Hippocampal formation (tissue), 2 donors: Measurements from ENCODE around the gene ZNF460.
"Not testable (repeated sequence)": the region's sequence is repeated elsewhere in the genome, so short reads cannot be mapped to it uniquely, and the experiment has no call there.

Experiments
- DNase-seq, 2 donors: peaks; one replicate each; lab custom pipeline; 2025; lab: John Stamatoyannopoulos, UW

ZNF460 gene

DNA sequence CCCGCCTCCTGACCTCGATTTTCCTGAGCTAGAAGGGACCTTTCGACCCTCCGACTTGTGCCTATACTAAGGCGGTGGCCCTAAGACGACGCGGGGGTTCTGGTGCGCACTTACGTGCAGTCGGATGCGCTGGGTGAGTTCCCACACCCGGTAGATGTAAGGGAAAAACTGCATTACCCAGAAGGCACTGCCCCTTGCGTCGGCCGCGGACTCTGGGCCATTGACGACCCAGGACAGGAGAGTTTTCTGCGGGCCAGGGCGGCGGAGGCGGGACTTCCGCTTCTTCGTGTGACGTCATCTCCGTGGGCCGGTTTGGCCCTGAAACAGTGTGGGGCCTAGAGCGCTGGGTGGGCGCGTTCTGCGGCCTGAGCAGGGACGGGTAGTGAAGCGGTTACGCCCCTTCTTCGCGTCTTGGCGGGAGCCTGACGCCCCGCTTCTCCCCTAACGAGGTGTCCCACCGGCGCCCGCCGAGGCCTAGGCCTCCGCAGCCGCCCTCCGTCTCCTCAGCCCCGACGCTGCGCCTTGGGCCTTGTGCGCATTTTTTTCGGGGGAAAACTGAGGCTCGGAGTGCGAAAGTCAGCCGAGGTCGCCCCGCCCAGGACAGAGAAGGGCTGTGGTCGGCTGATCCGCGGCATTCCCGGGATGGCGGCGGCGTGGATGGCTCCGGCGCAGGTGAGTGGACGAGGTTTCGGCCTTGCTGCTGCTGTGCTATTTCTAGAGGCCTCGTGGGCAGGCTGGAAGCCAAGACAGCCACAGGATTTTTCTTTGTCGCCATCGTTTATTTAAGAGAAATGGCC is at the start of gene ZNF460:
Gene ZNF460, plus strand, starts transcription at position 321 of the 797 bp plus-strand sequence. Its CDS starts 322 bp downstream, at position 643.
- DNase-seq = peak; percentile 92 to 94

DNA sequence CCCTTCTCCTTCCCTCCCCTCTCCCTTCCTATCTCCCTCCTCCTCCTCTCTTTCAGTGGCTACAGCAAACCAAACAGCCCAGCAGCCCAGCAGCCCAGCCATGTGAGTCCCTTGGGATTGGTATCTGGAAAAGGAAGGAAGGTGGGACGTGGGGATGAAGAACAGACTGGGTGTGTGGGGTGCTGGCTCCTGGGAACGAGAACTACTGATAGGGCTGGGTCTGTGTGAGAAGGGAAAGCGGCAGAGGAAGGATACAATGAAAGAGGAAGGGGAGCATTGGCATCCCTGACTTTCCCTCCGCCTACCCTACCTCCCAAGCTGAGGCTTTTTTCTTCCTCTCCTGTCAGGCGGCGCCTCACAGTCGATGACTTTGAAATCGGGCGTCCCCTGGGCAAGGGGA is 48.6 kb upstream of the ZNF460 start:
- no peak for DNase-seq

DNA sequence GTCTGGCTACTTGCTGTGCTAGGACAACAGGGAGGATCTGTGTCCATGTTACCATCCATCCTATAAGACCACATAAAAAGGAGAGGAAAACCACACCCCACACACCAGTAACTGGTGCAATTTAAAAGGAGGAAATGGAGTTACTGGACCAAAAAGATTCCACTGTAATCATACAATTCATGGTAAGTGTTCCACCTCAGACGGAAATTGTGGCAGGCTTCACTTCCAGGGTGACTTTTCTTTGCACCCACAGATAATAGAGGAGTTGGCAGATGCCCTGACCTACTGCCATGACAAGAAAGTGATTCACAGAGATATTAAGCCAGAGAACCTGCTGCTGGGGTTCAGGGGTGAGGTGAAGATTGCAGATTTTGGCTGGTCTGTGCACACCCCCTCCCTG is 47.1 kb upstream of the ZNF460 start:
- DNase-seq = no peak

DNA sequence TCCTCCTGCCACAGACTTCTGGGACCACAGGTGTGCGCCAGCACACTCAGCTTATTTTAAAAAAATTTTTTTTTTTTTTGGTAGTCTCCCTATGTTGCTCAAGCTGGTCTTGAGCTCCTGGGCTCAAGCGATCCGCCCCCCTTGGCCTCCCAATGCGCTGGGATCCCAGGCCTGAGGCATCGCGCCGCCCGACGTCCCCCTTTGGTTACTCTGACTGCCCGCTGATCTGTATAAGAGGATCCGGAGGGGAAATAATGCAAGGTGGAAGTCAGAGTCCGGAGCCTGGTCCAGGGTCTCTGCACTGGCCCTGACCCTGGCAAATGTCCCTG is 40.3 kb upstream of the ZNF460 start:
- no peak for DNase-seq

DNA sequence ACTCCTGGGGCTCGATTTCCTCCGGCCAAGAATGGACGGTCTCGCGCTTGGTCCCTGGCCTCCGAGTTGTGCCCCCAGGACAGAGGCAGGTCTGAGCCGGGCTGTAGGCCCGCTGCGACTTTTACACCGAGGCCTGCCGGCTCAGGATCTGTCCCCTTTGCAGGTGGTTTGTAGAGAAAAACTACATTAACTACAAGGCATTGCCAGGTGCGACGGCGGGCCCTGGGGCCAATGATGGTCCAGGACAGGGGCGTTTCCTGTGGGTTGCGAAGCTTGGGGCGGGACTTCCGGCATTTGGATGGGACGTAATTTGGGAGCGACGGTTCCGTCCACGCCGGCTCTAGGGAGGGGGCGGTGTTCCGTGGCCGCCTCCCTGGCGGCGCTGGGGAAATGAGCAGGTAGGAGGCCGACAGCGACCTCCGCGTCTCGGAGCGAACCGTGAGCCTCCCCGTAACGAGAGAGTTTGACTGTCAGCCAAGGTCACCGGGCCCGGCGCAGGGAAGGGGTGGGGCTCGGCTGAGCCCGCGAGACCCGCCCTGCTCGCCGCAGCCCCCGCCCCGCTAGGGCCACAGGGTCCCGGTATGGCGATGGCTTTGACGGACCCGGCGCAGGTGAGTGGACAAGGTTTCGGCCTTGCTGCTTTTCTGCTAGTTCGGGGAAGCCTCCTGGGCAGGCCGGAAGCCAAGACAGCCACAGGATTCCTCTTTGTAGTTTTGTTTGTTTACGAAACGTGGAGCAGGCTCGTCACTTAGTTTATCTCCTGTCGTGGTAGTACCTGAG is 39.8 kb upstream of the ZNF460 start, which contains the start of gene ZNF805:
Gene ZNF805, plus strand, starts transcription at position 322 of the 780 bp plus-strand sequence. Its CDS starts 260 bp downstream, at position 582.
- peak; percentile 81 to 92 for DNase-seq

DNA sequence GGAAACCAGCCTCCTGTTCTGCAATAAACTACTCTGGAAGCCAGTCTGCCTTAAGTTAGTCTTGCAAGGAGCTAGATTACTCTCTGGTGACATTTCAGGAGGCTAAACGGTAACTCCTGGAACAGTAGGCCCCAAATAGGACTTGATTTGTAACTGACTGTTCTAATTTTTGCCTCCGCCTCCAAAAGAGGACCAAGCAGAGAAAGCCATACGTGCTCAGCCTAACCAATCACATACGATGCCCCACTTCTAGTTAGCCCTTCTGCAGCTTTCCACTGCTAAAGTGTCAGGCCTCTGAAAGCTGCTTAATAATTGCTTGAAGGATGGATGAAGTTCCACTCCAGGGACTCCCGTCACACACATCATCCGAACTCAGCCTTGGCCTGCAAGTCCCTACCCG is 39.1 kb upstream of the ZNF460 start:
- no peak for DNase-seq

DNA sequence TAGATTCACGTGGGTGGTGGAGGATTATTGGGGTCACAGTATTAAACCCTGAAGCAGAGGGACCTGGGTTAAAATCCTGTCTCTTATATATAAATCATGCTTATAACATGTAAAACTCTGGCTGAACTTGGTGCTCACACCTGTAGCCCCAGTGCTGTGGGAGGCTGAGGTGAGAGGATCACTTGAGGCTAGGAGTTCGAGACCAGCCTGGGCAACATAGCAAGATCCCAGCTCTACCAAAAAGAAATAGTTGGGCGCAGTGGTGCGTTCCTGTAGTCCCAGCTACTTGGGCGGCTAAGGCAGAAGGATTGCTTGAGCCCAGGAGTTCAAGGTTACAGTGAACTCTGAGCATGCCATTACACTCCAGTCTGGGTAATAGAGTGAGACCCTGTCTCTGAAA is 37.5 kb upstream of the ZNF460 start:
- no peak for DNase-seq

DNA sequence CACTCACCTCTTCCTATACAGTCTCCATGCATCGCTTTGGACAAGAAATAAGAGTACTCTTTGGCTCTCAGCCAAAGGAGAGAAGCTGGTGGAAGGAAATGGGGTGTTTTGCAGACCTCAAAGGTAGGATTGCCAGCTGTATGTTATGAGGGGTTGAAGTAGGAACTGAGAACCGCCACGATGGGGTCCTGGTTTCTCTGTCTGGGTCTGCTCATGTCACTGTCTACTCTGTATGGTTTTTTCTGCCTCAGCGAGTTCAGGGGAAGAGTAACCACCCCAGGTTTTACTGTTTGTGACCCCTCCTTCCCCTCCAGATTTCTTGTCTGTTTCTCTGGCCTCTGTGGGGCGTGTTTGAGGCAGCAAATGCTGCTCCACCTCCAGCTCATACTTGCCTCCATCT is 35.8 kb upstream of the ZNF460 start:
- no peak for DNase-seq

DNA sequence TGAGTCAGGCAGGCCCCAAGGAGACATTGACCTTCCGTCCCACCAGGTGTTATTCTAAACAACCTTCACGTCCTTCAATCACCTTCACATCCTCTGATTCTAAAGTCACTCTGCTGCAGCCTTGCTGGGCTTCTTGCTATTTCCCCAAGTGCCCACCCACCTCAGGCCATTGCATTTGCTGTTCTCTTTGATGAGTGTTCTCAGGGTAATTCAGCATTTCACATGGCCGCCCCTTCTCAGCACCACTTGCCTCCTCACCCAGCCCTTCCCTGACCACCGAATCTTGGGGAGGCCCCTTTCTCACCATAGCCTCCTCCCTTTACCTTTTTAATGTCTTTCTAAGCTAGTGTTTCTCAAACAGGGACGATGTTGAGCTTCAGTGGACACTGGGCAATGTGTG is 35.2 kb upstream of the ZNF460 start:
- no peak for DNase-seq

DNA sequence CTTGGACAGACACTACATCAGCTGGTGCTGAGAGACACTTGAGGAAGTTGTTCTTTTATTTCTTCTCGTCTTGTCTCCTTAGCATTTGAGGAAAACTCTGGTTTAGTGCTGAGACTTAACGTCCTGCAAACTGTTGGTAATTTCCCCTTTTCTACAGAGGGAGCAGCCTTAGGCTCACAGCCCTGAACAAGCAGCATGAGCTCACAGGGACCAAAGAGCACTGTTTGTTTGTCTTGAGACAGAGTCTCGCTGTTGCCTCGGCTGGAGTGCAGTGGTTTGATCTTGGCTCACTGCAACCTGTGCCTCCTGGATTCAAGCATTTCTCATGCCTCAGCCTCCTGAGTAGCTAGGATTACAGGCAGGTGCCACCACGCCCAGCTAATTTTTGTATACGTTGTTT is 34.3 kb upstream of the ZNF460 start:
- DNase-seq = no peak

DNA sequence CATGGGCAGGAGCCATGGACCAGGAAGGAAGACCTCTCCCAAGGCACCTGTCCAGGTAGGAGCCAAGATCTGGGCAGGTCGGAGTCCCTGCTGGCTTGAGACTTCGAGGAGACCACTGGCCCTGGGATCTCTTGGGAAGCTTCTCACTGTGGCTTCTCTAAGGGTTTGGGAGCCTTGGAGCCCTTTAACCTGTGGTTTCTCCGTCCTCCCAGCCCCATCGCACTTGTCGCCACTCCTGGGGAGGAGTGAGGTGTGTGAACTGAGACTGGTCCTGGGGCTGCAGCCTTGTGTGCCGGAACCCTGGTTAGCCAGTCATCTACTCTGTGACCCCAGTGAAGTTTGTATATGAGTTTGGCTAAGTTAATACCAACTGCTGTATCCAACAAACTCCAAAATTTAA is 31.6 kb upstream of the ZNF460 start:
- no peak for DNase-seq

DNA sequence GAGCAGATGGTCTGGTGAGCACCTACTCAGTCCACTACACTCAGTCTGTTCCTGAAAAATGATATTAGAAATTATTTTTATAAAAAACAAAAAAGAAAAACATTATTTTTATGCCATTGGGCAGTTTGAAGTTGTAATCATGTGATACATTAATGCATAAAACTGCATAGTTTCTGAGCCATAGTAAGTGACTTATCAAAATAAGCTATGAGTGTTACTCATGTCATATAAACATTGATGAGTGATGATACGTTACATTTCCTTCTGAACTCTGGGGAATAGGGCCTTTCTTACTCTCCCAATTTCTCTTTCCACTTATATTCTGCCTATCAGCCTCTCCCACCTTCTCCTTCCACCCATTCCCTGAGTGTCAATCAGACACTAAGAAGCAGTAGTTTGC is 31.0 kb upstream of the ZNF460 start:
- DNase-seq = no peak

DNA sequence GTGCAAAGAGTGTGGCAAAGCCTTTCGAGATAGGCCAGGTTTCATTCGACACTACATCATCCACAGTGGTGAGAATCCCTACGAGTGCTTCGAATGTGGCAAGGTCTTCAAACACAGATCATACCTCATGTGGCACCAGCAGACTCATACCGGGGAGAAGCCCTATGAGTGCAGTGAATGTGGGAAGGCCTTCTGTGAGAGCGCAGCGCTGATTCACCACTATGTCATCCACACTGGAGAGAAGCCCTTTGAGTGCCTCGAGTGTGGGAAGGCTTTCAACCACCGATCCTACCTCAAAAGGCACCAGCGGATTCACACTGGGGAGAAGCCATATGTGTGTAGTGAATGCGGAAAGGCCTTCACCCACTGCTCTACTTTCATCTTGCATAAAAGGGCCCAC is 26.5 kb upstream of the ZNF460 start:
- DNase-seq = not testable (repeated sequence)

DNA sequence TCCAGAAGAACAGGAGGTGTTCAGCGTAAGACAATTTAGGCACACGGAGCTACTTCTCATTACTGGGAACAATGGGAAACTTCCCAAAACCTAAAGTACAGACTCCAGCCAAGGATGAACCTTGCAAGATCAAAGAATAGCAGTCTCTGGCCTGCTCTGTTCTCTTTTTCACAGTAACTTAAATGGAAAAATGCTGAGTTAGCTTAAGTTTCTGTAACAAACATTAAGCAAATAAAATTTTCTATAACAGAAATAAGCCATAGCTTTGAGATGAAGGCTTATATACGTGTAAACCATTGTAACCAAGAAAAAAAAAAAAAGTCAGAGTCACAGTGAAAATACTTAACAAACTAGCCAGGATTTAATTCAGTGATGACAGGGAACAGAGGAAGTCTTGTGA is 18.2 kb upstream of the ZNF460 start:
- no peak for DNase-seq

DNA sequence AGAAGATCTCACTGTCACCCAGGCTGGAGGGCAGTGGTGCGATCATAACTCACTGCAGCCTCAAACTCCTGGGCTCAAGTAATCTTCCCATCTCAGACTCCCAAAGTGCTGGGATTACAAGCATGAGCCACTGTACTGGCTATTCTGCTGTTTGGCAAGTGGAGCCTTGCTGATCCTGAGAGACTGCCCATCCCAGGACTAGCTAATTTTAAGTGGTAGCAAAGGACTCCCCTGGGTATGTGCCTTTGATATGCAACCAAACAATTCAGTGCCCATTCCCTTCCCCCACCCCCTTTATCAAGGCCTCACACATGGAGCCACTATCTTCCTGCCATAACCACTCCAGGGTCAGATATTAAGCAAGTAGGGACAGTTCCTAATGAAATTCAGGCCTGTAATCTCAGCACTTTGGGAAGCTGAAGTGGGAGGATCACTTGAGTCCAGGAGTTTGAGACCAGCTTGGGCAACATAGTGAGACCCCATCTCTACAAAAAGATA is 17.0 kb upstream of the ZNF460 start:
- DNase-seq = no peak

DNA sequence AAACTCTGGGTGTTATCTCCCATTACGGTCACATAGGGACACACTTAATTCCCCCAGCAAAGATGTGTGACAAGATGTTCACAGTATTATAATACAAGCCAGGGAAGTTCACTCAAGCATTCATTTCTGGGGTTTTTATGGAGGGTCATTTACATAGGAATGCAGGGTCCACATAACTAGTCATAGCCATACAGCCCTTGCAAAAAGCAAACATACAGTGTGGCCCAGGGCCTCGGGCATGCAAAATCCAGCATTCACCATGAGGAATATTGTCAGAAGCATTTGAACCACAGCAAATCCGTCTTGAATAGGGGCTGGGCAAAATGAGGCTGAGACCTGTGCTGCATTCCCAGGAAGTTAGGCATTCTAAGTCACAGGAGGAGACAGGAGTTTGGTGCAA is 13.0 kb upstream of the ZNF460 start:
- no peak for DNase-seq

DNA sequence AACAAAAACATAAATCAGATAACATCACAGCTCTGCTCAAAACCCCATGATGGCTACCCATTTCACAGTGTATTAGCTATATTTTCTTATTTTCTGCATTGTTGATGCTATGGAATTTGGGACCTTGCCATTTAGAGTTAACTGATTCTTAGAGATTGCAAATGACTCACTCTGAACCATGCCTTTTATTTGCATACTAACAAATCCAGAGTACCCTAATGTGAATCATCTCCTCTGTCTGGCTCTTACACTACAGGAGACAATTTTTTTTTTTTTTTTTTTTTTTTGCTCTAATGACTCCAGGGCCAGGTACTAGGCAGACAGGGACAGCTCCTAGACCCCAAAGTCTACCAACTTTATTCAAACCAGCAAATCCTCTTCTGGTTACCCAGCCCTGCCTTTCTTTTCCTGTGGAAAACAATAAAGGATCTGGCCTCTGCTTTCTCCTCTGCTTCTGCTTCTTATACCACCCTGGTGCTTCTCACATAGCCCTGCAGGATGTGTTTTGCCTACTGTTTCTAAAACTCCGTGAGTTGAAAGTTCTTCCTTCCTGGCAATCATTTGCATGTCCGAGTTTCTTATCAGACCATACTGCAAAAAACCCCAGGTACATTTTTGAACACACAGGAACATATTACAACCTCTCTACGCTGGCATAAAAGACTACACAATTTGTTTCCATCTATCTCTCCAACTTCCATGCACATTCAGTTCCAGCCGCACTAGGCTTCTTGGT is 10.6 kb upstream of the ZNF460 start:
- no peak for DNase-seq

DNA sequence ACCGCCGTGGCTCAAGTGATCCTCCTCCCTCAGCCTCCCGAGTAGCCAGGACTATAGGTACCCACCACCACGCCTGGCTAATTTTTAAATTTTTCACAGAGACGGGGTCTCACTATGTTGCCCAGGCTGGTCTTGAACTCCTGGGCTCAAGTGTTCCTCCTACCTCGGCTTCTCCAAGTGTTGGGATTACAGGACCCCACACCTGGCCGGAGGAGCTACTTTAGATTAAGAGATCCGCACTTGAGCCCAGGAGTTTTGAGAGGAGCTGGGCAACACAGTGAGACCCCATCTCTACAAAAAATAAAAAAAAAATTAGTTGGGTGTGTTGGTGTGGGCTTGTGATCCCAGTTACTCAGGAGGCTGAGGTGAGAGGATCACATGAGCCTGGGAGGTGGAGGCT is 9.0 kb upstream of the ZNF460 start:
- DNase-seq = no peak

DNA sequence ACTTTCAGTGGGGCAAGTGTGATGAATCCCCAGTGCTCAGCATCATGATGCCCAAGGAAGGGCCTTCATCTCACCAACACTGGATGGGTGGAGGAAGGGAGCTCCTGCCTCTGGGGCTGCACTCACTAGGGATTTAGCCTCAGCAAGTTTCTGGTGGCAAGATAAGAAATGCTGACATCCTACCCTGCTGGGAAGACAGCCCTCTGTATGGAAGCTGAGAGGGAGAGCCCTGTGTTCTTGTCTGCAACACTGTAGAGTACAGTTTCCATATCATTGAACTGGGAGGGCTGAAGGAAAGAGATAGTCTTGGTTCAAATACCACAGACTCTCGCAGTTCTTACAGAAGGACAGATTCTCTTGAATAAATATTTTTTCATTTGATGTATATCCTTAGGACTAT is 7.3 kb upstream of the ZNF460 start:
- no peak for DNase-seq

DNA sequence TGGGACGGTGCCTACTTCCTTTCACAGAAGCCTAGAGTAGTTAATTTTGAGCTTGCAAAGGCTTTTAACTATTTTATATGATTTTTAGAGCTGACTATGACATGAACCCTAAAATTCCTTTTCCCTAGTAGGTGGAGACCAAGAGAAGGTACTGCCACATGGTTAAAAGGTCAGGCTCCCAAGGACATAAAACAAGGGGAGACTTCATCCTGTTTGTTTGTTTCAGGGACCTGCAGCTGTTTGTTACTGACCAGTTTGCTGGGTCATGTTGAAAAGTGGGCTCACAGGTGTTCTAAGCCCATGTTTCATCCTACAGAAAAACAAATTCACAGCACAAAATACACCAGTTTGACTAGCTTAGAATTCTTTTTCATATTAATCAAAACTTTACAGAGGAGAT is 3.9 kb upstream of the ZNF460 start:
- DNase-seq = no peak

DNA sequence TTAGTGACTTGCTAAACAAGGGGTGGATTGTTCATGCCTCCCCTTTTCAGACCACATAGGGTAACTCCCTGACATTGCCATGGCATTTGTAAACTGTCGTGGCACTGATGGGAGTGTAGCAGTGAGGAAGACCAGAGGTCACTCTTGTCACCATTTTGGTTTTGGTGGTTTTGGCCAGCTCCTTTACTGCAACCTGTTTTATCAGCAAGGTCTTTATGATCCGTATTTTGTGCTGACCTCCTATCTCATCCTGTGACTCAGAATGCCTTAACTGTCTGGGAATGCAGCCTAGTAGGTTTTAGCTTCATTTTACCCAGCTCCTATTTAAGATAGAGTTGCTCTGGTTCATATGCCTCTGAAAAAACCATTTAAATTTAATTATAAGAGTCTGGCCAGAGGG is 1.8 kb upstream of the ZNF460 start:
- DNase-seq = not testable (repeated sequence)

DNA sequence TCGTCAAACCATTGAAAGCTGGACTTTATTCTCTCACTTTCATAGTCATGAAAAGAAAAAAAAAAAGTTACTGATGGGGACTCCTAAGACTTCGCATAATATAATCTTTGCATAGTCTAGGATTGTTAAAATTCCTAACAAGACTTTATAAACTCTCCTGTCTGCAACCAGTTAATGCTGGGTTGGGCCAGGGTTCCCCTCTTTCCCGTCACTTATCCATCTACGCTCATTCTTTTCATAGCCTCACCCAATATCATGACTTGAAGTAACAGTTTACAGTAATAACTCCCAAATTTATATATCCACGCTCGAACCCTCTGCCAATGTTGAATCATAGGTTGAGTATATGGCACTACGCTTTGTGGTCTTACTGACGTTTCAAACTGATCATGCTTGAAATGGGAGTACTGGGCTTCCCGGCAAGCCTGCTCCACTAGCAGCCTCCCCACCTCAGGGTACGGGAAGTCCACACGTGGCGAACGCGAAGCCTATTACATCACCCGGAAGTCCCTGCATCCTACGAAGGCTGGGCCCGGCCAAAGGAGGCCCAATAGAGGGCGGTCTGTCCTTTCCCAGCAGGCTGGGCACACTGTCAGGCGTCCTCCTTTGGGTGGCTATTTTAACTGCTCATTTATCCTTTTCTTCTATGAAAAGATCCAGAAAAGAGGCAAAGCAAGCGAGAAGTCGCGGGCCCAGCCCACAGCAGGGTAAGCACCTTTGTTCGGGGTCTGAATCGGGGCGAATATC is 694 bp upstream of the ZNF460 start:
- DNase-seq = peak; percentile 81 to 89
